Epithelial cell of proximal tubule (primary cell): ENCODE results near the gene PHLDA1. TPM values are rescaled to one million over a fixed set of nuclear protein-coding genes. Genes with fewer than 3 reads are reported as not detected.
A peak's percentile ranks its signal among the peaks of the same experiment; 100 is the strongest.

Source experiments
- DNase-seq: peaks from one replicate; pipeline ENCODE4 v3.0.0-alpha.2; 2011; ENCODE audit warnings: low read depth
- H3K4me3 ChIP-seq: 2 replicates; pipeline ENCODE4 v1.5.1; 2011; ENCODE audit warnings: low read depth, mild to moderate bottlenecking, low read length
- CTCF ChIP-seq: conservative IDR thresholded peaks from 2 replicates; pipeline ENCODE4 v1.5.1; 2012; ENCODE audit warnings: low read depth, mild to moderate bottlenecking, low read length
- total RNA-seq: library from RNA; depleted of rRNA; stranded (reverse); fragments of >200 nt; gene quantifications from 2 replicates; pipeline ENCODE4 v1.2.3, GENCODE V29; 2015

PHLDA1 gene
- total RNA-seq, 1 donor from 2014 or later, result 89.0 TPM

GRCh38 chr12:75978677-75979076 is 52.9 kb downstream of the PHLDA1 start:
- no peak overlapping the region for H3K4me3 ChIP-seq
- no peak for TF ChIP-seq CTCF
- no peak for DNase-seq

GRCh38 chr12:75977952-75978671 is 53.5 kb downstream of the PHLDA1 start:
- no peak overlapping the region for H3K4me3 ChIP-seq
- no peak for TF ChIP-seq CTCF
- DNase-seq, result peak; percentile 99

- H3K4me3 ChIP-seq, result no peak overlapping the region
- TF ChIP-seq CTCF, result no peak
- DNase-seq, result no peak
These were observed 54.0 kb downstream of the PHLDA1 start for GRCh38 chr12:75977590-75977951.

GRCh38 chr12:75976913-75977312 is 54.7 kb downstream of the PHLDA1 start:
- no peak for DNase-seq
- no peak for TF ChIP-seq CTCF
- H3K4me3 ChIP-seq, result no peak overlapping the region

GRCh38 chr12:75976113-75976512 is 55.5 kb downstream of the PHLDA1 start:
- DNase-seq, result no peak
- no peak overlapping the region for H3K4me3 ChIP-seq
- no peak for TF ChIP-seq CTCF

GRCh38 chr12:75975702-75976101 is 55.9 kb downstream of the PHLDA1 start:
- H3K4me3 ChIP-seq, result no peak overlapping the region
- DNase-seq, result no peak
- no peak for TF ChIP-seq CTCF

Other genes starting within 250 kb of the PHLDA1 start
- 393 and 473 TPM in 2 replicates for gene NAP1L1, start 52.9 kb upstream of the PHLDA1 start, total RNA-seq